Measurements from ENCODE around the gene ZCCHC2. TPM values are rescaled to one million over a fixed set of nuclear protein-coding genes. Genes with fewer than 3 reads are reported as not detected.

The ZCCHC2 gene
- total RNA-seq, 1 experiment from 2014 or later: 20.6 TPM

DNA sequence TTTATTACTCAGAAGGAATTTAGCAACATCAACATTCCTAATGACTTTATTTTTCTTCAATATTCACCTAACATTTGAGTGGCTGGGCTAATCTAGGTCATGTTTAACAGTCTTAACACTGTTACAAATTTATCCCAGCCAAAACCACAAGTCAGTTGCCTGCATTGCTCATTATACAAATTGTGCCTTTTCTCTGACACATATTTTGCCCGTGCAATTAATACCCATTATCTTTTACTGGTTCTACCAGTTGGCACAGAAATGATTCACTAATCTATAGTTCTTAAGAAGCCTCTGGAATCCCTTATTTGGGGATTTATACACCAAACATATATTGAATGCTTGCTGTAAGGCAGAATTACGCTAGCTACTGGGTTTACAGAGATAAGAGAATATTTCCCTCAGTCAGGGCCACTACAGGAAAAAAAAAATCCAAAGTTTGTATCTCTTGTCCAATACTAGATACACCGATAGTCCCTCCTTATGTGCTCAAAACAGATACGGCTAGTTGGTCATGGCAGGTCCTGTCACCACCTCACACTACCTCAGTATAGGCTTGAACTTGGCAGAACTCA, 46.3 kb downstream of the ZCCHC2 start:
- H3K4me3 ChIP-seq (ENCODE audit: low read length): no peak overlapping the region
- H3K9me2 ChIP-seq (replicated peaks; ENCODE audit: insufficient read depth, low read length): no peaks in the 10 kb centered on the region
- H3K27ac ChIP-seq (ENCODE audit: low read length): no peak overlapping the region
- peaks cover 53% of the 10 kb centered on the region for H3K79me2 ChIP-seq (ENCODE audit: low read length)
- no peak for DNase-seq
- no peaks in the 10 kb centered on the region for H4K20me1 ChIP-seq (ENCODE audit: insufficient read depth, low read depth, low read length)
- H3K4me1 ChIP-seq (ENCODE audit: low read length): peaks cover 4% of the 10 kb centered on the region
- H3K36me3 ChIP-seq (ENCODE audit: insufficient read depth, low read length): peaks cover 85% of the 10 kb centered on the region
- no peak overlapping the region for H3K4me2 ChIP-seq (ENCODE audit: low read depth, low read length, poor library complexity, severe bottlenecking)
- no peaks in the 10 kb centered on the region for H3K9me3 ChIP-seq (ENCODE audit: low read length)
- no peak overlapping the region for H2AFZ ChIP-seq (ENCODE audit: low read length)
- H3K27me3 ChIP-seq (ENCODE audit: low read length): no peaks in the 10 kb centered on the region
- no peak overlapping the region for H3K9ac ChIP-seq (ENCODE audit: low read length)

DNA sequence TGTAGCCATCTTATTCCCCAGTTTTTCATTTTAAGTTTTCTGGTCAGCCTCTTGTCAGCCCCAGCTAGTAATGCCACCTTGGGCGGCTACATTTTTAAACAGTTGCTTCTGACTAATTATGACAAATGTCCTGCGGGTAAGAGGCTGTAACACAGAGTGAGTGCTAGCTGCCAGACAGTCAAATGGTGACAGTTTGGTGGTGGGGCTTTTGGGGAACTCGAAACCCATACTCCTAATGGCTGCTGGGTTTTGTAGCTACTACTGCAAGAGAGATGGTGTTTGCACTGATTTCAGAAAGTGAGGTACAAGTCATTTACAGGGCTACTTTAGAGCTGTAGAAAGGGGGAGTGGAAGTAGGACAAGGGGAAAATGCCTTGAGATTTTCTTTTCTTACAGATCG, 48.2 kb downstream of the ZCCHC2 start:
- H3K27me3 ChIP-seq (ENCODE audit: low read length): no peaks in the 10 kb centered on the region
- H3K27ac ChIP-seq (ENCODE audit: low read length): no peak overlapping the region
- H3K9ac ChIP-seq (ENCODE audit: low read length): no peak overlapping the region
- H4K20me1 ChIP-seq (ENCODE audit: insufficient read depth, low read depth, low read length): no peaks in the 10 kb centered on the region
- no peaks in the 10 kb centered on the region for H3K9me3 ChIP-seq (ENCODE audit: low read length)
- H3K9me2 ChIP-seq (replicated peaks; ENCODE audit: insufficient read depth, low read length): no peaks in the 10 kb centered on the region
- no peak overlapping the region for H3K4me3 ChIP-seq (ENCODE audit: low read length)
- no peak for DNase-seq
- peaks cover 65% of the 10 kb centered on the region for H3K79me2 ChIP-seq (ENCODE audit: low read length)
- peaks cover 87% of the 10 kb centered on the region for H3K36me3 ChIP-seq (ENCODE audit: insufficient read depth, low read length)
- H3K4me2 ChIP-seq (ENCODE audit: low read depth, low read length, poor library complexity, severe bottlenecking): no peak overlapping the region
- H3K4me1 ChIP-seq (ENCODE audit: low read length): peaks cover 23% of the 10 kb centered on the region
- H2AFZ ChIP-seq (ENCODE audit: low read length): no peak overlapping the region

DNA sequence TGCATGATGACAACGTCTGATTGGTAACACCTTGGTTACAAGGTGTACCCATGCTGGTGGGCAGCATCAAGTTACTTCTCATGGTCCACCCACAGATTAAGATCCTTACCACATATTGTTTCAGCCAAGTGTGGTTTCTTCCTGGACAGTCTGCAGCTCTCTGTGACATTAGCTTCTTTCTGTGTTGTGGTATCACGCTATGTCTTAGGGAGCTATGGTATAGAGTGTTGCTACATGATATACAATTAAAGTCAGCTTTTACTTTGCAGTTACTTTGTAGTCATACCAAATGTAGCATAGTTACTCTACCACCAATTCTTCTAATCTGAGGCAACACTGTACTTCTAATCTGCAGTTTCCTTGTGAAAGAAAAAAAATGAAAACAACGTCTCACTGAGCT, 48.8 kb downstream of the ZCCHC2 start:
- H3K27ac ChIP-seq (ENCODE audit: low read length): no peak overlapping the region
- DNase-seq: no peak
- H3K36me3 ChIP-seq (ENCODE audit: insufficient read depth, low read length): peaks cover 83% of the 10 kb centered on the region

DNA sequence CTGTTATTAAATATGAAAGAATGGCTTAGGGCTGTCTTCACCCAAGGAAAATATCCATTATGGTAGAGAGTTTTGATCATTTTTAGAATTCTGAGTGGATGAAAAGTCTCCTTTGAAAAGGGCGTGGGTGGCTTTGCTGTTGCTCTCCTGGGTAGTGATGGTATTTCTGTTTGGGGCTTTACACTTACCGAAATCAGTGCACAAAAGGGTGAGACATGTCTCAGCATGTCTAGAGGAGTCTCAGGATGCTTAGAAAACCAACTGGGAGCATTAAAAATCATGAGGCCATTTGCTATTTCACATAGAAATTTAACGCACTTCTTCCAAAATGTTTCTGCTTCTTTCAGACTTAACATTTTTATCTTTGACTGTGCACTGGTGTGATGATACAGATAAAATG, 49.6 kb downstream of the ZCCHC2 start:
- Histone ChIP-seq H3K79me2 (ENCODE audit: low read length) (peaks cover 80% of the 10 kb centered on the region), H3K9ac (ENCODE audit: low read length) (no peak overlapping the region), H3K27ac (ENCODE audit: low read length) (no peak overlapping the region), H4K20me1 (ENCODE audit: insufficient read depth, low read depth, low read length) (no peaks in the 10 kb centered on the region), H3K4me3 (ENCODE audit: low read length) (no peak overlapping the region), H3K4me2 (ENCODE audit: low read depth, low read length, poor library complexity, severe bottlenecking) (no peak overlapping the region), H3K9me3 (ENCODE audit: low read length) (no peaks in the 10 kb centered on the region), H2AFZ (ENCODE audit: low read length) (no peak overlapping the region), H3K36me3 (ENCODE audit: insufficient read depth, low read length) (peaks cover 79% of the 10 kb centered on the region), H3K4me1 (ENCODE audit: low read length) (peaks cover 32% of the 10 kb centered on the region), H3K9me2 (replicated peaks; ENCODE audit: insufficient read depth, low read length) (no peaks in the 10 kb centered on the region), H3K27me3 (ENCODE audit: low read length) (no peaks in the 10 kb centered on the region)
- DNase-seq: no peak

More for the DNA sequence above, 48.8 kb downstream of the ZCCHC2 start:
- Histone ChIP-seq H3K27me3 (ENCODE audit: low read length) (no peaks in the 10 kb centered on the region), H4K20me1 (ENCODE audit: insufficient read depth, low read depth, low read length) (no peaks in the 10 kb centered on the region), H3K4me3 (ENCODE audit: low read length) (no peak overlapping the region), H3K9me3 (ENCODE audit: low read length) (no peaks in the 10 kb centered on the region), H2AFZ (ENCODE audit: low read length) (no peak overlapping the region), H3K9ac (ENCODE audit: low read length) (no peak overlapping the region), H3K4me1 (ENCODE audit: low read length) (peaks cover 29% of the 10 kb centered on the region), H3K9me2 (replicated peaks; ENCODE audit: insufficient read depth, low read length) (no peaks in the 10 kb centered on the region), H3K4me2 (ENCODE audit: low read depth, low read length, poor library complexity, severe bottlenecking) (no peak overlapping the region), H3K79me2 (ENCODE audit: low read length) (peaks cover 72% of the 10 kb centered on the region)

DNA sequence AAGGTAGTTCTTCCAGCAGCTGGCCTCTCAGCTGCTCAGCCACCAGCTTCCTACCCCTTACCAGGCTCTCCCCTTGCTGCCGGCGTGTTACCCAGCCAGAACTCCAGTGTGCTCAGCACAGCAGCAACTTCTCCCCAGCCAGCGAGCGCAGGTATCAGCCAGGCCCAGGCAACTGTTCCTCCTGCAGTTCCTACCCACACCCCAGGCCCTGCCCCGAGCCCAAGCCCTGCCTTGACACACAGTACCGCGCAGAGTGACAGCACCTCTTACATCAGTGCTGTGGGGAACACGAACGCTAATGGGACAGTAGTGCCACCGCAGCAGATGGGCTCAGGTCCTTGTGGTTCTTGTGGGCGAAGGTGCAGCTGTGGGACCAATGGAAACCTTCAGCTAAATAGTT, 52.0 kb downstream of the ZCCHC2 start:
- DNase-seq: no peak
- H3K27ac ChIP-seq (ENCODE audit: low read length): no peak overlapping the region
- H3K9ac ChIP-seq (ENCODE audit: low read length): no peak overlapping the region
- H2AFZ ChIP-seq (ENCODE audit: low read length): no peak overlapping the region
- no peak overlapping the region for H3K4me3 ChIP-seq (ENCODE audit: low read length)
- no peak overlapping the region for H3K4me2 ChIP-seq (ENCODE audit: low read depth, low read length, poor library complexity, severe bottlenecking)
- H4K20me1 ChIP-seq (ENCODE audit: insufficient read depth, low read depth, low read length): no peaks in the 10 kb centered on the region
- H3K9me3 ChIP-seq (ENCODE audit: low read length): no peaks in the 10 kb centered on the region
- H3K9me2 ChIP-seq (replicated peaks; ENCODE audit: insufficient read depth, low read length): no peaks in the 10 kb centered on the region
- H3K27me3 ChIP-seq (ENCODE audit: low read length): no peaks in the 10 kb centered on the region
- peaks cover 83% of the 10 kb centered on the region for H3K79me2 ChIP-seq (ENCODE audit: low read length)
- peaks cover 63% of the 10 kb centered on the region for H3K36me3 ChIP-seq (ENCODE audit: insufficient read depth, low read length)
- H3K4me1 ChIP-seq (ENCODE audit: low read length): peaks cover 33% of the 10 kb centered on the region

DNA sequence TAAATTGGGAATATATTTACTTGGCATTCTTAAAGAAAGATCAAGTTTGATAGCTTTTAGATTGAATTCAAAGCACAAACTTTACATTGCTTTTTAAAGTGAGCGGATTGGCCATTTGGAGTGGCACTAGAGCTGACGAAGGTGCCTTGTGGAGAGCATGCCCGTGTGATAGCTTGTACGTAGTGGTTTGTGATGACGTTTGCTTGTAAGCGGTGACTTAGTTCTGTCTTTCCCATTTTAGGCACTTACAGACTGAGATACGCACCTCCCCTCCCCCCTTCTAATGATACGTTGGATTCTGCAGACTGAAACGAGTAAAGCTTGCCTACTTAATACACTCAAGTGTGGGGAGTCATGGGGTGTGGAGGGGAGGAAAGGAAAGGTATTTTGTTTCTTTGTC, 53.4 kb downstream of the ZCCHC2 start:
- H3K4me3 ChIP-seq (ENCODE audit: low read length): no peak overlapping the region
- peaks cover 52% of the 10 kb centered on the region for H3K36me3 ChIP-seq (ENCODE audit: insufficient read depth, low read length)
- peaks cover 33% of the 10 kb centered on the region for H3K4me1 ChIP-seq (ENCODE audit: low read length)
- no peak for DNase-seq
- peaks cover 69% of the 10 kb centered on the region for H3K79me2 ChIP-seq (ENCODE audit: low read length)
- H4K20me1 ChIP-seq (ENCODE audit: insufficient read depth, low read depth, low read length): no peaks in the 10 kb centered on the region
- H3K4me2 ChIP-seq (ENCODE audit: low read depth, low read length, poor library complexity, severe bottlenecking): no peak overlapping the region
- H3K27ac ChIP-seq (ENCODE audit: low read length): no peak overlapping the region
- no peaks in the 10 kb centered on the region for H3K9me2 ChIP-seq (replicated peaks; ENCODE audit: insufficient read depth, low read length)
- no peaks in the 10 kb centered on the region for H3K27me3 ChIP-seq (ENCODE audit: low read length)
- no peak overlapping the region for H3K9ac ChIP-seq (ENCODE audit: low read length)
- no peak overlapping the region for H2AFZ ChIP-seq (ENCODE audit: low read length)
- no peaks in the 10 kb centered on the region for H3K9me3 ChIP-seq (ENCODE audit: low read length)

DNA sequence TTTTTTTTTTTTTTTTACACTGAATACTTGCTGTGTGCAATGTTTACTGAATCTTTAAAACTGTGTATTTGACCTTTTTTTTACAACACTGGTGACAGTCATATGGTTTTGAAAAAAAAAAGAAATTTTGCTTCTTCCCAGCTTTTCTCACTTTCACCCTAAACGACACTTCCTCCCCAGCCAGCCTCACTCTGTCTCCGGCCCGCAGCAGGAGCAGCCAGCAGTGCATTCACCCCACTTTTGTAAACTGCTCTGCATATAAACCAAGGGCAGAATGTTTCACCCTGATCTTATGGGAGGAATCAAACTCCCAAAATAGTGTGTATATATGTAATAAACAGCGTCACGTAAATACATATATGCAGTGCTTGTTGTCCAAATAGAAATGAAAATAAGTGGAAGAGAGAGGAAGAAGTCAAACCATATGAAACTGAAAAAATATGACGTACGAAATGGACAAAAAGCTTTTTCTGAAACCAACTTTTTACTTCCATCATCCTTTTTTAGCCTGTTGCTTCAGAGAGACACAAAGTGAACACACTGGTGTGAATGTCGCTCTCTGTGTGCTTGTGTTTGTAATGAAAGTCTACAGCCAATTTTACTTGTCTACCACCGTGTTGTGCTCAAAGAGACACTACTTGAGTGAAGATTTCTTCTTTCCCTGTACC, 54.2 kb downstream of the ZCCHC2 start:
- peaks cover 45% of the 10 kb centered on the region for H3K36me3 ChIP-seq (ENCODE audit: insufficient read depth, low read length)
- H3K4me2 ChIP-seq (ENCODE audit: low read depth, low read length, poor library complexity, severe bottlenecking): no peak overlapping the region
- H3K4me1 ChIP-seq (ENCODE audit: low read length): peaks cover 33% of the 10 kb centered on the region
- no peak overlapping the region for H3K9ac ChIP-seq (ENCODE audit: low read length)
- no peaks in the 10 kb centered on the region for H4K20me1 ChIP-seq (ENCODE audit: insufficient read depth, low read depth, low read length)
- no peak overlapping the region for H3K27ac ChIP-seq (ENCODE audit: low read length)
- H3K9me2 ChIP-seq (replicated peaks; ENCODE audit: insufficient read depth, low read length): no peaks in the 10 kb centered on the region
- no peaks in the 10 kb centered on the region for H3K27me3 ChIP-seq (ENCODE audit: low read length)
- H3K79me2 ChIP-seq (ENCODE audit: low read length): peaks cover 62% of the 10 kb centered on the region
- H2AFZ ChIP-seq (ENCODE audit: low read length): no peak overlapping the region
- no peak for DNase-seq
- no peak overlapping the region for H3K4me3 ChIP-seq (ENCODE audit: low read length)
- H3K9me3 ChIP-seq (ENCODE audit: low read length): no peaks in the 10 kb centered on the region

DNA sequence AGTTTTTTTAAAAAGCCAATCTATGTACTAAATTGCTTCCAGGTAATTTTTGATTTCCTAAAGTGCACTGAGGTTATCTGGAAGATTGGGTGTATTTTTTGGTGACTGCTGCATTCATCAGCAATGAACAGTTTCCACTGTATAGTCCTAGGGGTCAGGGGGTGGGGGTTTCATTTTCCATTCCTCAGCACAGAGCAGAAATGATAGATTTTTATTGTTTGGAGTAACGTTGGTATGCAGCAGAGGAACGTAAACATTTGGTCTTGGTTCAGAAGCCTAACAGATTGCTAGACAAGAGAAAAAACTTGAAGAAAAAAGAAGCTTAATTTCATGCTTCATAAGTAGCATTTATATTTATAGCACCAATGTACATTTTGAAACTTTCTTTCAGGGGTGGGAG, 54.9 kb downstream of the ZCCHC2 start:
- Histone ChIP-seq H4K20me1 (ENCODE audit: insufficient read depth, low read depth, low read length) (no peaks in the 10 kb centered on the region), H3K27ac (ENCODE audit: low read length) (no peak overlapping the region), H3K79me2 (ENCODE audit: low read length) (peaks cover 55% of the 10 kb centered on the region), H2AFZ (ENCODE audit: low read length) (no peak overlapping the region), H3K27me3 (ENCODE audit: low read length) (no peaks in the 10 kb centered on the region), H3K9me2 (replicated peaks; ENCODE audit: insufficient read depth, low read length) (no peaks in the 10 kb centered on the region), H3K4me2 (ENCODE audit: low read depth, low read length, poor library complexity, severe bottlenecking) (no peak overlapping the region), H3K9me3 (ENCODE audit: low read length) (no peaks in the 10 kb centered on the region), H3K9ac (ENCODE audit: low read length) (no peak overlapping the region), H3K4me1 (ENCODE audit: low read length) (peaks cover 33% of the 10 kb centered on the region), H3K36me3 (ENCODE audit: insufficient read depth, low read length) (peaks cover 38% of the 10 kb centered on the region), H3K4me3 (ENCODE audit: low read length) (no peak overlapping the region)
- DNase-seq: no peak
